Measurements from ENCODE around the gene ACACB. TPM values are rescaled to one million over a fixed set of nuclear protein-coding genes. Genes with fewer than 3 reads are reported as not detected.

Gene ACACB
- total RNA-seq, 2 experiments from 2014 or later: 21.4 to 23.2 TPM

DNA sequence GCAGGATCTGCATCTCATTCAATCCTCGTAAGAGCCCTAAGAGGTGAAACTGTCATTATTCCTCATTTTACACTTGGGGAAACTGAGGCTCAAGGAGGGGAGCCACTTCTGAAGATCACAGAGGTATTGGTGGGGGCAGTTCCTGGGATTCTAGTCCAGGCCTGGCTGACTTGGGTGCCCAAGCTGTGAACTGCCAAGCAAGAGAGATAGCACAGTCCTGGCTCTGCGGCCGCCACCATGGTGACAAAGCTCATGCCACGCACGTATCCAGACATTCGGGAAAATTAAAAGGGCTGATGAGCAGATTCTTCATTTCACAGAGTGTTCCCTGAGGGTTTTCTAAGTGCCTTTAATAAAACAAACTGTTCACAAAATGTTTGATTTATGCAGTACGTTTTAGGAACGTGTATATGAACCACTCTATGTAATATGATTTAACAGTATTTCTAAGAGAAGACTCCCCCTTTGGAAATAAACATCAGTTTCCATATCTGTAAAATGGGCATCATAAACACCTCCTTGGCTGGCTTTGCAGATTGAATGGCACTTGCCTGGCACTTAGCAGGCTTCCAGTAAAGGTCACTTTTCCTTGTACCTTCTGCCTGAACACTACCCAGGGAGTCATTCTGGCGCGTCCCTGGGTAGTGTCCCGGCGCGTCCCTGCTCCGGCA, 84.6 kb downstream of the ACACB start:
- peaks cover 5% of the 10 kb centered on the region for H3K36me3 Mint-ChIP-seq
- ATAC-seq (ENCODE audit: low read depth) (no peak), DNase-seq (no peak)
- no peaks in the 10 kb centered on the region for H3K9me3 Mint-ChIP-seq
- no peaks in the 10 kb centered on the region for H3K4me1 Mint-ChIP-seq
- no peak overlapping the region for H3K27ac Mint-ChIP-seq
- H3K4me3 Mint-ChIP-seq: no peak overlapping the region
- POLR2A ChIA-PET: no interaction called here
- no peaks in the 10 kb centered on the region for H3K27me3 Mint-ChIP-seq

GRCh38 chr12:109201496-109201885, 85.1 kb downstream of the ACACB start:
- DNase-seq (no peak), ATAC-seq (ENCODE audit: low read depth) (no peak)
- H3K4me1 Mint-ChIP-seq: no peaks in the 10 kb centered on the region
- H3K27ac Mint-ChIP-seq: no peak overlapping the region
- no peaks in the 10 kb centered on the region for H3K9me3 Mint-ChIP-seq
- H3K4me3 Mint-ChIP-seq: no peak overlapping the region
- POLR2A ChIA-PET: no interaction called here
- no peaks in the 10 kb centered on the region for H3K27me3 Mint-ChIP-seq
- H3K36me3 Mint-ChIP-seq: peaks cover under 1% of the 10 kb centered on the region

GRCh38 chr12:109202770-109203169, 86.4 kb downstream of the ACACB start:
- Mint-ChIP-seq H3K9me3 (no peaks in the 10 kb centered on the region), H3K27me3 (no peaks in the 10 kb centered on the region), H3K4me1 (no peaks in the 10 kb centered on the region), H3K27ac (no peak overlapping the region), H3K36me3 (no peaks in the 10 kb centered on the region), H3K4me3 (no peak overlapping the region)
- ATAC-seq (ENCODE audit: low read depth) (no peak), DNase-seq (no peak)
- POLR2A ChIA-PET: no interaction called here

DNA sequence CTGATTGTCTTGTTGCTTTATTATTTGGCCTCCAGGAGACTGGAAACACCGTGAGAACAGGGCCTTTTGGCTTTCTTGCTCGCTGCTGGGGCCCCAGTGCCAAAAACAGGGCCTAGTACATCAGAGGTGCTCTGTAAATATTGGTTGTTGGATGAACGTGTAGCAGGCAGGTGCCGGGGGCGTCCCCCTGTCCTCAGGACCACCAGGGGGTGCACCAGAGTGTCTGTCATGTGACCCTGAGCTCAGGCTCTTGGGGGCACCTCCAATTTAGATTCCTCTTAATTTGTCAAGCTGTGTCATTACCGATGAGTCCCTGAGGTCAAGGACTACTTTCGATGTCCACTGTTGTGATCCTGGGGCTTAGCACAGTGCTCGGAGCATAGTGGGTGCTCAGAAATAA, 87.1 kb downstream of the ACACB start:
- no peaks in the 10 kb centered on the region for H3K9me3 Mint-ChIP-seq
- no peaks in the 10 kb centered on the region for H3K36me3 Mint-ChIP-seq
- DNase-seq: no peak
- H3K4me3 Mint-ChIP-seq: no peak overlapping the region
- POLR2A ChIA-PET: no interaction called here
- H3K4me1 Mint-ChIP-seq: no peaks in the 10 kb centered on the region
- no peak for ATAC-seq (ENCODE audit: low read depth)
- no peak overlapping the region for H3K27ac Mint-ChIP-seq
- no peaks in the 10 kb centered on the region for H3K27me3 Mint-ChIP-seq

DNA sequence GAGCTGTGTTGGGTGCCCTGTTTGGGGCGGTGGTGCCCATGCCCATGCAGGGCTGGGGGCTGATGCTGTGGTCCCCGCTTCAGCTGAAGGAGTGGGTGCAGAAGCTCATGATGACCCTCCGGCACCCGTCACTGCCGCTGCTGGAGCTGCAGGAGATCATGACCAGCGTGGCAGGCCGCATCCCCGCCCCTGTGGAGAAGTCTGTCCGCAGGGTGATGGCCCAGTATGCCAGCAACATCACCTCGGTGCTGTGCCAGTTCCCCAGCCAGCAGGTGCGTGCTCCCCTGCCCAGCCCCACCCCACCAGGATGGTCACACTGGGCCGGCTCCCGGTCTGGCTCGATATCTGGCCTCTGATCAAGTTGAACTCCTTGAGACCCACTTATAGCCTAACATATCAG, 92.7 kb downstream of the ACACB start:
- Mint-ChIP-seq H3K36me3 (no peaks in the 10 kb centered on the region), H3K4me3 (no peak overlapping the region), H3K4me1 (no peaks in the 10 kb centered on the region), H3K27ac (no peak overlapping the region), H3K27me3 (no peaks in the 10 kb centered on the region), H3K9me3 (no peaks in the 10 kb centered on the region)
- DNase-seq (no peak), ATAC-seq (ENCODE audit: low read depth) (no peak)
- POLR2A ChIA-PET: no interaction called here

DNA sequence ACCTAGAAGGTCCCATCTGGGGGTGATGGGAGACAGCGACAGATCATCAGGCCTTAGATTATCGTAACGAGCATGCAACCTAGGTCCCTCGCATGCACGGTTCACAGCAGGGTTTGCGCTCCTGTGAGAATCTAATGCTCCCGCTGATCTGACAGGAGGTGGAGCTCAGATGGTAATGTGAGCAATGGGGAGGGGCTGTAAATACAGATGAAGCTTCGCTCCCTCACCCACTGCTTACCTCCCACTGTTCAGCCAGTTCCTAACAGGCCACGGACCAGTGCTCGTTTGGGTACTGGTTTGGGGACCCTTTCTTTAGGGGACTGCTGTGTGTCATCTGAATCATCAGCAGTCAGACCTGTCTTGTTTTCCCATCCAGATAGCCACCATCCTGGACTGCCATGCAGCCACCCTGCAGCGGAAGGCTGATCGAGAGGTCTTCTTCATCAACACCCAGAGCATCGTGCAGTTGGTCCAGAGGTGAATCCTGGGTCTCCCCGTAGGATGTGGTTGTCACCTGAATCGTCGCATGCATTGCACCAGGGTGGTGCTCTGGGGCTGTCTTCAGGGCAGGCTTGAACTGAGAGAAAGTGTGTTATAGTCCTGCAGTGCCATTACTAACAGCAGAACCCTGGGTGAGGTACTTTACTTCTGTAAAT, 96.2 kb downstream of the ACACB start:
- ATAC-seq (ENCODE audit: low read depth) (no peak), DNase-seq (no peak)
- Mint-ChIP-seq H3K36me3 (no peaks in the 10 kb centered on the region), H3K4me1 (no peaks in the 10 kb centered on the region), H3K27ac (no peak overlapping the region), H3K27me3 (no peaks in the 10 kb centered on the region), H3K4me3 (no peak overlapping the region), H3K9me3 (no peaks in the 10 kb centered on the region)
- POLR2A ChIA-PET: no interaction called here

GRCh38 chr12:109214131-109214530, 97.7 kb downstream of the ACACB start:
- POLR2A ChIA-PET: no interaction called here
- H3K36me3 Mint-ChIP-seq: no peaks in the 10 kb centered on the region
- DNase-seq: no peak

GRCh38 chr12:109218996-109219395, 102.6 kb downstream of the ACACB start:
- no peaks in the 10 kb centered on the region for H3K4me1 Mint-ChIP-seq
- POLR2A ChIA-PET: no interaction called here
- no peaks in the 10 kb centered on the region for H3K9me3 Mint-ChIP-seq
- H3K36me3 Mint-ChIP-seq: no peaks in the 10 kb centered on the region
- ATAC-seq (ENCODE audit: low read depth) (no peak), DNase-seq (no peak)
- H3K27me3 Mint-ChIP-seq: no peaks in the 10 kb centered on the region
- H3K27ac Mint-ChIP-seq: no peak overlapping the region
- no peak overlapping the region for H3K4me3 Mint-ChIP-seq

More at GRCh38 chr12:109214131-109214530, 97.7 kb downstream of the ACACB start:
- no peak for ATAC-seq (ENCODE audit: low read depth)
- no peaks in the 10 kb centered on the region for H3K9me3 Mint-ChIP-seq
- no peak overlapping the region for H3K4me3 Mint-ChIP-seq
- H3K27ac Mint-ChIP-seq: no peak overlapping the region
- no peaks in the 10 kb centered on the region for H3K27me3 Mint-ChIP-seq
- no peaks in the 10 kb centered on the region for H3K4me1 Mint-ChIP-seq

- H3K9me3 Mint-ChIP-seq: no peaks in the 10 kb centered on the region
- ATAC-seq (ENCODE audit: low read depth): no peak
- H3K4me3 Mint-ChIP-seq: no peak overlapping the region
- H3K27ac Mint-ChIP-seq: no peak overlapping the region
- no peaks in the 10 kb centered on the region for H3K36me3 Mint-ChIP-seq
- no peak for DNase-seq
- no peaks in the 10 kb centered on the region for H3K27me3 Mint-ChIP-seq
- POLR2A ChIA-PET: no interaction called here
- H3K4me1 Mint-ChIP-seq: no peaks in the 10 kb centered on the region
These were observed 103.6 kb downstream of the ACACB start for GRCh38 chr12:109219938-109220337.

DNA sequence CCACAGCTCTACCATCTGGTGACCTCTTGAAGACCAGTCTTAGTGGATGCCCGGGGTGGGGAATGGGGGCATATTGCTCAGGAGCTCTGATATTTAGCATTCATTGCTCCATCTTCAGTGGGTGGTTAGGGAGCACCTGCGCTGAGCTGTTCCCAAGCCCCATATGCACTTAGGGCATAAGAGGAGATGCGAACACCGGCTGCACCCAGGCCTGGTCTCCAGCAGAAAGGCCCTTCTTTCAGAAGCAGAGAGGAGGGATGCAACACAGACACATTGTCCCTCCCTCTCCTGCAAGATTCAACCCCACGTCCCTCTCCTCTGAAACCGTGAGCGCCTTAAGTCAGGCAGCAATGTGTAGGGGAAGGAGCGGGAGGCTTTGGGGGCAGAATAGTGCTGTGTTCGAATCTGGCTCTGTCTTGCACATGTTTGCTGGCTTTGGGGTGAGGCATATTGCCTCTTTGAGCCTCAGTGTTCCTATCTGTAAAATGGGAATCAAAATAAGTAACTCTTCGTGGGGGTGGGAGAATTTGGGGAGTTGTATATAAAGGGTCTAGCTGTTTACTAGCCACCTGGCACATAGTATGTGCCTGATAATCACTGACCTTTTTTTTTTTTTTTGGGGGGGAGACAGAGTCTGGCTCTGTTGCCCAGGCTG, 105.0 kb downstream of the ACACB start:
- Mint-ChIP-seq H3K9me3 (no peaks in the 10 kb centered on the region), H3K4me3 (no peak overlapping the region), H3K4me1 (no peaks in the 10 kb centered on the region), H3K27me3 (no peaks in the 10 kb centered on the region), H3K27ac (no peak overlapping the region), H3K36me3 (no peaks in the 10 kb centered on the region)
- POLR2A ChIA-PET: no interaction called here
- DNase-seq (no peak), ATAC-seq (ENCODE audit: low read depth) (no peak)

GRCh38 chr12:109222062-109222461, 105.7 kb downstream of the ACACB start:
- Mint-ChIP-seq H3K9me3 (no peaks in the 10 kb centered on the region), H3K4me3 (no peak overlapping the region), H3K4me1 (no peaks in the 10 kb centered on the region), H3K27me3 (no peaks in the 10 kb centered on the region), H3K27ac (no peak overlapping the region), H3K36me3 (no peaks in the 10 kb centered on the region)
- no peak for DNase-seq
- POLR2A ChIA-PET: no interaction called here
- ATAC-seq (ENCODE audit: low read depth): no peak

- Mint-ChIP-seq H3K27me3 (no peaks in the 10 kb centered on the region), H3K9me3 (no peaks in the 10 kb centered on the region), H3K4me3 (no peak overlapping the region), H3K36me3 (no peaks in the 10 kb centered on the region), H3K4me1 (no peaks in the 10 kb centered on the region), H3K27ac (no peak overlapping the region)
- no peak for ATAC-seq (ENCODE audit: low read depth)
- POLR2A ChIA-PET: no interaction called here
- DNase-seq: no peak
These were observed 106.1 kb downstream of the ACACB start for GRCh38 chr12:109222496-109222895.

DNA sequence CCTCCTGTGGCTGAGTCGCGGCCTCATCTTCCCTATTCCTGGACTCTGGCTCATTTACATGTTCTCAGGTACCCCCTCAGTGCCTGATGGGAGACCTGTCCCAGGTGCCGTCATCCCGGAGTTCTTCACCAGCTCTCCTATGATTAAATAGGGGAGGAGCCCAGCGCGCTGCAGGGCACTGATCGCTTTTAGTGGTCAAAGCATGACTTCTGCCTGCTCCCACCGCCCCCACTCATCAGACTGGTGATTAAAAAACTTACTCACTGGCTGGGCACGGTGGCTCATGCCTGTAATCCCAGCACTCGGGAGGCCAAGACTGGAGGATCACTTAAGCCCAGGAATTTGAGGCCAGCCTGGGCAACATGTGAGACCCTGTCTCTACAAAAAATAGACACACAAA, 106.8 kb downstream of the ACACB start:
- Mint-ChIP-seq H3K27ac (no peak overlapping the region), H3K36me3 (no peaks in the 10 kb centered on the region), H3K9me3 (no peaks in the 10 kb centered on the region), H3K4me1 (no peaks in the 10 kb centered on the region), H3K4me3 (no peak overlapping the region), H3K27me3 (no peaks in the 10 kb centered on the region)
- ATAC-seq (ENCODE audit: low read depth) (no peak), DNase-seq (no peak)
- POLR2A ChIA-PET: no interaction called here

DNA sequence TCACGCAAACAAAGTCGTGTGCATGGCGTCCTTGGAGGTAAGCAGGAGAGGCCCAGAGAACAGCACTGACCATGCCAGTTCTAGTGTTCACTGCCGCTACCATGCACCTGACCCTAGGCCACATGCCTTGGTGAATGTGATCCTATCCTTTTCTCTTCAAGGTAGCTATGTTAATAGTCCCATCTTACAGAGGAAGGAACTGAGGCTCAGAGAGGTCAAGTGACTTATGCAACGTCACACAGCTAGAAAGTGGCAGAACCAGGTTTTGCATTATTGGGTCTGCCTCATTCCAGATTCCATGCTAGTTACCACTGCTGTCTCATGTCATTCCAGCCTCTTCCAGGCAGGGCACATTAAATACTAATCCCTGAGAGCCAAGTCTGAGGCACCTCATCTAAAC, 107.5 kb downstream of the ACACB start:
- Mint-ChIP-seq H3K36me3 (no peaks in the 10 kb centered on the region), H3K4me1 (no peaks in the 10 kb centered on the region), H3K27ac (no peak overlapping the region), H3K9me3 (no peaks in the 10 kb centered on the region), H3K27me3 (no peaks in the 10 kb centered on the region), H3K4me3 (no peak overlapping the region)
- ATAC-seq (ENCODE audit: low read depth) (no peak), DNase-seq (no peak)
- POLR2A ChIA-PET: no interaction called here

All from activated naive CD8-positive, alpha-beta T cell treated with anti-CD3 and anti-CD28 coated beads, Interleukin-2, amount 10 ng/mL, durations not matched to agents 7 days and 5 days (primary cell).